GM19193 (cell line): Measurements from ENCODE around the gene PRDM16.

Experiments used
- POLR2A ChIP-seq: IDR thresholded peaks from 4 replicates; pipeline ENCODE4 v1.6.1; 2011; ENCODE audit not compliant: insufficient read depth, insufficient read length; ENCODE audit errors: extremely low read depth

Gene PRDM16

DNA sequence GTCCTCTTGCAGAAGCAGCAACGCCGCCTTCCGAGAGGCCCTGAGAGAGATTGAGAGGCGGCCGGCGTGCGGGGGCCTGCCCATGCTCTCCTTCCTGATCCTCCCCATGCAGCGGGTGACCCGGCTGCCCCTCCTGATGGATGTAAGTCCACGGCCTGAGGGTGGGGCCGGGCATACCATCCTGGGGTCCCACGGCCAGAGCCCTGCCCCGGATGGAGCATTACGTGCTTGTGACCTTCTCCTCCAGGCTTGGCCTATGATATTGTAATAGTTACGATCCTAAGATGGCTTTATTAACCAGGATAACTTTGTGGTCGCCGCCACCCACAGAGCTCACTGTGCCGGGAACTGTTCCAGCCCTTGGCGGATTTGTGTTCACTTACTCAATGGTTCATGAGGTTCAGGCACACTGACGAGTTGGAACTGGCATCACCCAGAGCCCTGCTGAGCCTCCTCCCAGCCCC, 404.4 kb downstream of the PRDM16 start:
- no peak for TF ChIP-seq POLR2A

DNA sequence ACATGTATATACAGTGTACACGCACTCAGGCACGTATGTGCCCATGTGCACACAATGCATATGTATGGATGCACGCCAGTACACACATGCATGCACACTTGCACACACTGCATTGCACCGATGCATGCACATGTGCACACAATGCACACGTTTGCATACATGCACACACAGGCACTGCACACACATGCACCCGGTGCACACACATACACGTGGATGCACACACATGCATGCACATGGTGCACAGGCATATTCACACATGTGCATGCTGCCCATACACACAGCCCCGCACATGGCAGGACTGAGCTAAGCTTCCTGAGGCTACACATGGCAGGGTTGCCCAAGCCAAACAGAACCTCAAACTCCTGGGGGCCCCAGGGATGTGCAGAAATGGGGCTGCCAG, 405.0 kb downstream of the PRDM16 start:
- no peak for TF ChIP-seq POLR2A

DNA sequence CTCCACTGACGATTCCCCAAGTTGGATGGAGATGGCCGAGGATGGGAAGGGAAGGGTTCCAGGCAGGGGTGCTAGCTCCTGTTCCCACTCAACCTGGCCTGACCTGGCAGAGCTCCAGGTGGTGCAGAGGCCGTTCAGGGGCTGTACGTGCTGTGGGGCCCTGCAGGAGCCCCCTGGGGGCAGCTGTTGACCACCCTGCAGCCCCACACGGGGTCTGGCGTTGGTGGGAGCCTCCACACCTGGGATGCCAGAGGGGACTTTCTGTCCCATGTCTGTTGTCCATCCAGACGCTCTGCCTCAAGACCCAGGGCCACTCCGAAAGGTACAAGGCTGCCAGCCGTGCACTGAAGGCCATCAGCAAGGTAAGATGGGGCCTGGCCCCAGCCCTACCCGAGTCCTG, 405.4 kb downstream of the PRDM16 start:
- TF ChIP-seq POLR2A = no peak

DNA sequence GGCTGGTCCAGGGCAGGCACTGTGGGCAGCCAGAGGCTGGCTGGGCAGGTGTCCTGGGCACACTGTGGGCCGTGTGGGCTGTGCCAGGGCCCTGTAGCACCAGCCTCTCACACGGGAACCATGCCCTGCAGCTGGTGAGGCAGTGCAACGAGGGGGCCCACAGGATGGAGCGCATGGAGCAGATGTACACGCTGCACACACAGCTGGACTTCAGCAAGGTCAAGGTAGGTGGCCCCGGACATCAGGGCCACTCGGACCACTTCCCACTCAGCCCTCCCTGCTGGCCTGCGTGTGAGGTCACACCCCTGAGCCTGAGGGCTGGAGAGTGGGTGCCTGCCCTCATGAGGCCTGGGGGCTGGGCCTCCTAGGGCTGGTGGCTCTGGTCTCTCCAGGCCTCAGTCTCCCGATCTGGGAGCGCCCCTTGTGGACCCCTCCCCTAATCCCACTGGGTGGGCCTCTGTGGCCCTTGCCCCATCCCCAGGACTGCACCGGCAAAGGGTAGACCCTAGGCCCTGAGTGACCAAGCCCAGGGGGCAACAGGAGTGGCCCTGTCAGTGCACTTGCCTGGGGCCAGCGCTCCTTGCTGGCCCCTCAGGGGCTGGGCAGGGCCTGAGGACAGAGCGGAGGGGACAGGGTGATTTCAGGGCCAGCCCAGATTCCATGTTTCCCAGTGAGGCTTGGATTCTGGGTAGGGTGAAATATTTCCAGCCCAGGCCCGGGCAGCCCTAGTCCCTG, 407.0 kb downstream of the PRDM16 start:
- no peak for TF ChIP-seq POLR2A

DNA sequence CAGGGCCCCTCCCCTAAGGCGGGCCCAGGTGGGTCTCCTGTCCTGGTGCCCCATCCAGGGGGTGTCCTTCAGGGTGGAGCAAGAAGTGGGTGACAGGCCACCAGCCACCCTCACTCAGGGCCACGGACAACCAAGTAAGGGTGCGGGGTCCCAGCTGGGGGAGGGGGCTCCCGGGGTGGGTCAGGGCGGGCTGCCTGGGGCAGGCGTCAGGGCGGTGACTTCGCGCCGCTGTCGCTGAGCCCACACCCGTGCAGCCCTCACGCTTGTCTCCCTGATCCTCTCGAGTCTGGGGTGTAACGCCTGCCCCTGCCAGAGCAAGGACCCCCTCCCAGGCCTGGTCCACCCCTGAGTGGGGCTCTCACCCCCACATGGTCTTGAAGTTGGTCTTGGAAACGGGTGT, 407.7 kb downstream of the PRDM16 start:
- no peak for TF ChIP-seq POLR2A

DNA sequence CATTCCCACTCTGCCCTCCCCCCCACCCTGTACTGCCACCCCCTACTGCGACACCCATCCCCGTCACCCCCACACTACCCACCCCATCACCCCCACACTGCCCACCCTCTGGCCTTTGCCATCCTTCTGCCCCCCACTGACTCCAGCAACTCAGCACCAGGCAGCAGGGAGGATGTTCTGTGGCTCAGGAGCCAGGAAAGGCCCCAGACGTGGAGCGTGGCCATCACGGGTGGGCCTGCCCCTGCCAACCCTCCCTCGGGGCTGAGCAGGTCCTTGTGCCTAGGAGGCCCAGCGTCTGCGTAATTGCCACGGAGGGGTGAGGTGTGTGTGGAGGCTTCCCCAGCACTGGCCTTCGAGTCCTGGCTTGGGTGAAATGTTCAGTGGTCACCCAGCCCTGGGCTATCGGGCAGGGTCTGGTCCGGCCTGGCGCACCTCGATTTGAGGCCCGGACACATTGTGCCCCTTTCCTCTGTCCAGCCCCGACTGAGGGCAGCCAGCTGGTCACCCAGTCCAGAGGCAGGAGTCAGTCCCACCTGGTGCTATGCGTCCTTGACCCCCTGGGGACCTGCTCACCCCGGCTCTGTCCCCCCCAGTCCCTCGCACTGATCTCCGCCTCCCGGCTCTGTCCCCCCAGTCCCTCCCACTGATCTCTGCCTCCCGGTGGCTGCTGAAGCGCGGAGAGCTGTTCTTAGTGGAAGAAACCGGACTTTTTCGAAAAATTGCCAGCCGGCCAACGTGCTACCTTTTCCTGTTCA, 408.4 kb downstream of the PRDM16 start:
- no peak for TF ChIP-seq POLR2A

DNA sequence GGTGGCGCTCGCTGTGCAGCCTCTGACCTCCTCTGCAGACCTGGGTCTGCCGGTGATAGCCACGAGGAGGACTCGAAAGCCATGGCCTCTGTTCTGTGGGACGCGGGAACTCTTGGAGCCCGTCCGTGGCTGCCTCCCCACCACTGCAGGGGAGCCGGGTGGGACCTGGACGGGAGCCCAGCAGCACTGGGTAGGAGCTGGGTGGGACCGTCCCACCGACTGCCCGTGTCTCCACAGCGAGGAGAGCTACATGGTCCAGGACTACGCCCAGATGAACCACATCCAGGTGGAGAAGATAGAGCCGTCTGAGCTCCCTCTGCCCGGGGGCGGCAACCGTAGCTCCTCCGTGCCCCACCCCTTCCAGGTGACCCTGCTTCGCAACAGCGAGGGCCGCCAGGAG, 409.2 kb downstream of the PRDM16 start:
- no peak for TF ChIP-seq POLR2A

DNA sequence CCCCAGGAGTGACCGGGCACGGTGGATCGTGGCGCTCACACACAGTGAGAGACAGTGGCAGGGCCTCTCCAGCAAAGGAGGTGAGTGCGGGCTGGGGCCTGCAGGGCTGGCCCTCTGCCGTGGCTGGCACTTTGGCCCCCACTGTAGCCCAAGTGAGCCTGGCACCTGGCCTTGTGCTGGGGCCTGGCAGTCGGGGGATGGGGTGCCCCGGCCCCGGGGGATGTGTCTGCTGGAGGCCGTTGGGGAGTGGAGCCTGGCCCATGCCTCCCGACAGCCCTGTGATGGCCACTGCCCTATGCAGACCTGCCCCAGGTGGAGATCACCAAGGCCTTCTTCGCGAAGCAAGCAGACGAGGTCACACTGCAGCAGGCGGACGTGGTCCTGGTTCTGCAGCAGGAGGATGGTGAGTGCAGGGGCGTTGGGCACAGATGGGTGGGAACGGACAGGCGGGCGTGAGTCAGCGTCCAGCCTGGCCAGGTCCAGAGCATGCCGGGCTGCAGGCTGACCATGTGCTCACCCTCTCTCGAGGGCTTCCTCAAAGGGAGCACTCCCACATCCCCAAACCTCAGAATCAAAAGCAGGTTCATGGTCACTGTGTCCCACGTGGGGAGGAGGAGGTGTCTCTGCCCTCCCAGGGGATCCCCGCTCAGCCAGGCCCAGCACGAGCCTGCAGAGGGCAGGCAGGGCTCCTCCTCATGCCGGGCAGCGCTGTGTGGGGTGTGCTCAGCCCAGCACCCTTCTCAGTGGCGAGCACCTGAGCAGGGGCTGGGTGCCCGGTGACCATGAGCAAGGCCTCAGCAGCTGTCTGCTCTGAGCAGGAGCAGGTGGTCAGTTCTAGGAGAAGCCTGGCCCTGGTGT, 410.7 kb downstream of the PRDM16 start:
- no peak for TF ChIP-seq POLR2A

DNA sequence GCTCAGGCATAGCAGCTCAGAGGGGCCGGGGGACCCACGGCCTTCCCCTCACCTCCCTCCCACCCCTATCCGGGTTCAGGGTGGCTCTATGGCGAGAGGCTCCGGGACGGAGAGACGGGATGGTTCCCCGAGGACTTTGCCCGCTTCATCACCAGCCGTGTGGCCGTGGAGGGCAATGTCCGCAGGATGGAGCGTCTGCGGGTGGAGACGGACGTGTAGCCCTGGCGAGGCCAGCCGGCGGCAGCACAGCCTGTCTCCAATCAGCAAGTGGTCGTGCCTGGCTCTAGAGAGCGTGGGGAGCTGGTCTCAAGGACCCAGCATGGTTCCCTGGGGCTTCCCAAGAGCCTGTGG, 411.3 kb downstream of the PRDM16 start:
- no peak for TF ChIP-seq POLR2A

DNA sequence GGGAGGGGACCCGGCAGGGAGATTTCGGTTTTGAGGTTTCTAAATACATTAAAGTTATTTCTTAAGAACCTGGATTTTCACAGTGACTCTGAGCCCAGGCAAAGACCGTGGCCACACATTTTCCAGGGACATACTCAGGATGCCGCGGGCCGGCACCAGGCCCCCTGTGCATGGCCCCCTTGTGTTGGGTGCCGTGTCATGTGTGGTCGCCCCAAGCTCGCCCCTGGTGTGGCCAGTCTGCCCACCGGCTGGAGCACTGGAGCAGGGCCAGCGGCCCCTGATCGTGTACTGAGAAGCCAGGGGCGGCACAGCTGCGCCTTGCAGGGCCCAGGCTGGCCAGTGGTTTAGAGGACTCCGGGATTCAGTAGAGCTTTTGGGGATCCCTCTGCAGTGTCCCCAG, 412.0 kb downstream of the PRDM16 start:
- no peak for TF ChIP-seq POLR2A

DNA sequence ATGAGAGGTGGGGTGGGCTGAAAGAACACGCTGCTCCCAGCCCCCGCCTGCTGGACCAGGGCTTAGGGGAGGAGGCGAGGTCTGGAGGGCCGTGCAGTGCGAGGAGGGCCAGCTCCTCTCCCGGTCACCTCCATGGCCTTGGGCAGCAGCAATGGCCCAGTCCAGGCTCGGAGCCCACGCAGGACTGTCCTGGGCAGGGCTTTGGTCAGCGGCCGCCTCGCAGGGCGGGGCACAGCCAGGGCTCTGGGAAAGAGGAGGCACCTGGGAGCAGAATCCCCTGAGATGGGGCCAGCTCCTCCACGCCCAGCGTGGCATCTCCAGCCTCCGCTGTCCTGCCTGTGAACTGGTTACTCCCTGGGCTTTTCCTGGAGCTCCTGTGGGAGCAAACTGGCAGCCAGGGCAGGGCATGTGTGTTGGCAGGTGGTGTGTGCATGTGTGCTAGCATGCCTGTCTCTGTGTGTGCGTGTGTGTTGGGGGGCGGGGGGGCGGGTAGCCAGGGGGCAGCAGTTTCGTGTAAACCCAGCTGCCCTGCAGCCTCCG, 412.9 kb downstream of the PRDM16 start:
- no peak for TF ChIP-seq POLR2A

DNA sequence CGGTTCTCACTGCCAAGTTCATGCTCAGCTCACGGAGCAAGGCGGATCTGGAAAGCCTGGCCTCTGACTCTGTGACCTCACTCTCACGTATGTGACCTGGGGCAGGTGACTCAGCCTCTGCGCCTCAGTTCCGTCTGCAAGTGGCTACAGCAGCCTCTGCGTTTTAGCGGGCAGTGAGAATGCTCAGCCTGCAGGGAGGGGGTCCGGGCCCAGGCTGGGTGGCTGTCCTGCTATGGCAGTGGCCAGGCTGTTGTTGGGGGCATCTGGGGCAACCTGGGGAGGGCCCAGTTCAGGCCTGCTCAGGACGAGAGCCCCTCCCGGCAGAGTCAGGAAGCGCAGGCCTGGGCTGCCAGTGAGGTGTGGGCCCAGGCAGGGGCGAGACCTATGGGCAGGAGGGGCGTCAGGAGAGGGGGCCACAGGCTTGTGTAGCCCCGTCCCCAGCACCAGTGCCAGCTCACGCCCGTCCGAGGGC, 413.4 kb downstream of the PRDM16 start:
- no peak for TF ChIP-seq POLR2A

DNA sequence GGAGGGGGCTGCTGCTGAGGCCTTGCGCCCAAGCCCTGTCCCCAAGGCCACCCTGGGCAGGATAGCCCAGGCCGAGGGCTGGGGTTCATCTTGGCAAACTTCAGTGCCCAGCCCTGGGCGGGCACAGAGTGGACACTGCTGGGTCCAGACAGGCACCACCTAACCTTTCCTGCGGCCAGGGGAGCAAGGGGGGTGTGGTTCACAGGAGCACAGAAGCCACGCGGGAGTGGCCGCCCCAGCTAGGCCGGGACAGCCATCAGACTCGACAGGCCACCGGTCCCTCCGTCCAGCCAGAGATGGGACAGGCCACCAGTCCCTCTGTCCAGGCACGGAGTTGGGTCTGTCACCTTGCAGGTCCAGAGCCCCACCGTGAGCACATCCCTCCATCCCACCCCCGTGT, 414.4 kb downstream of the PRDM16 start:
- TF ChIP-seq POLR2A = no peak

DNA sequence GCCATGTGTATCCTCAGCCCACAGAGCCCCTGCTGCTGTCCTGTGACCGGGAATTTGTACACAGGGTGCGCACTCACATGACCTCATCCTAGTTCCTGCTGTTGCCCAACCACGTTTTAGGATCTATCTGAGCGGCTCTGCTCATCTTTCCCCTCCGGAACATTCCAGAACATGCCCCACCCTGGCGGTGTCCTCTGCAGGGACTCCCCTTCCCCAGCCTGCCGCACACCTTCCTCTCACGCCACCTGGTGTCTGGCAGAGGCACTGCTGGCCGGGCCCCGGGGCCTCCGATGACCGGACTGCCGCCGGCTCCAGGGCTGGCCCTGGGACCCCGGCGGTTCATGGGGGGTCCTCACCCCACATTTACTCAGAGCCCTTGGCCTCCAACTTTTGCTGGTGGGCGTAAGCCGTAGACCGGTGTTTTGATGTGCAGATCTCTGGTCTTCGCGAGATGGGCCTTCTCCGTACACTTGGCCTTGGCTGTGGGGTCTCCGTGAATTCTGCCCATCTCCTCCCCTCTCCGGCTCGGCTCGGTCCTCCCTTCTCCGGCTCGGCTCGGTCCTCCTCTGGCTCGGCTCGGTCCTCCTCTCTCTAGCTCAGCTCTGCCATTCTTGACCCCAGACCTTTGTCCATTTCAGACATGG, 414.9 kb downstream of the PRDM16 start:
- no peak for TF ChIP-seq POLR2A
